GM19463 (cell line): ENCODE results near the gene PSTK.

Source experiments
- ATAC-seq: cut with Tn5 transposase; IDR thresholded peaks from one replicate; pipeline ENCODE4 v1.9.1; 2021; ENCODE audit warnings: mild to moderate bottlenecking, moderate library complexity; ENCODE audit not compliant: unreplicated experiment

Gene PSTK, protein sequence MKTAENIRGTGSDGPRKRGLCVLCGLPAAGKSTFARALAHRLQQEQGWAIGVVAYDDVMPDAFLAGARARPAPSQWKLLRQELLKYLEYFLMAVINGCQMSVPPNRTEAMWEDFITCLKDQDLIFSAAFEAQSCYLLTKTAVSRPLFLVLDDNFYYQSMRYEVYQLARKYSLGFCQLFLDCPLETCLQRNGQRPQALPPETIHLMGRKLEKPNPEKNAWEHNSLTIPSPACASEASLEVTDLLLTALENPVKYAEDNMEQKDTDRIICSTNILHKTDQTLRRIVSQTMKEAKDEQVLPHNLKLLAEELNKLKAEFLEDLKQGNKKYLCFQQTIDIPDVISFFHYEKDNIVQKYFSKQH

GRCh38 chr10:122980209-122981065 is at the start of gene PSTK:
PSTK (plus strand) TSS chr10:122980401; CDS start chr10:122980480, 79 bp downstream.
- peak; percentile 97 for ATAC-seq

- no peak for ATAC-seq
Measured at GRCh38 chr10:122931088-122931906, 48.9 kb upstream of the PSTK start.

- ATAC-seq, result no peak
Measured at GRCh38 chr10:122939133-122939855, 40.9 kb upstream of the PSTK start.

- no peak for ATAC-seq
Measured at GRCh38 chr10:122939856-122940543, 40.2 kb upstream of the PSTK start.

- no peak for ATAC-seq
Measured at GRCh38 chr10:122949296-122949695, 30.9 kb upstream of the PSTK start.

GRCh38 chr10:122953902-122954730 is 26.1 kb upstream of the PSTK start, which contains the start of gene C10orf88:
C10orf88 (minus strand) TSS chr10:122954227; CDS start chr10:122954178, 49 bp downstream.
- ATAC-seq, result peak; percentile 98

GRCh38 chr10:122954731-122955050 is 25.5 kb upstream of the PSTK start:
- ATAC-seq, result no peak

- ATAC-seq, result no peak
Measured at GRCh38 chr10:122955892-122956291, 24.3 kb upstream of the PSTK start.

DNA sequence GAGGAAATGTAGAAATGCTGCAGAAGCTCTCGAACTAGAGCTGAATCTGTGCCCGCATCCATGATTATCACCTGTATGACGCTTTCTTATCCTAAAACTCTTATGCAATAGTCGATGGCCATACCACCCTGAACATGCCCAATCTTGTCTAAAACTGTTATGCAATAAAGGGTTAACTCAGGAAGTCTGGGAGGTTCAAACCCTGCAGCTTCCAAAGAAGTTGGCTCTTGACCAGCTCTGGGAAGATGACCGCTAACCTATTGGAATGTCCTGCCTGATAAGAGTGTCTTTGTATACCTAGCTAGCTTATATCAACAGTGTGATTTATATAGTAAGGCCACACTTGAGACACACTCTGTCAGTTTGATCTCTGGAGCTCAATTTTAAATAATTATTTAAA is 22.7 kb upstream of the PSTK start:
- no peak for ATAC-seq

DNA sequence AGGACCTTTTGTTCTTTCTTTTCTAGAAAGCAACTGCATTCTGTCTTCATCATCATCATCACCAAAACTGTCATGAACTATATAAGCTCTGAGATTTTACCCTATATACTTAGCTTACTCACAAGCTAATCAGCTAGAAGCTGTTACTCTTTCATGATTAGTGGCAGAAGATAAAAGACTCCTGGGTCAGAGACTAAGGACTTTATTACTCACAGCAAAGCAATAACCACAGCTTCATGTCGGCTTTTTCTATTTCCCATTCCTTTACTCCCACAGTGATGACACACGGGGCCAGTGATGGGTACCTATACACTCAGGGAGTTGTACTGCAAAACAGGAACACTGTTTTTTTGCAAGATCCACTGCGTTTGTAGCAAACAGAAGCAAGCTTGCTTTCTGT is 17.8 kb upstream of the PSTK start:
- ATAC-seq, result no peak

- ATAC-seq, result no peak
Measured at GRCh38 chr10:122966879-122967278, 13.3 kb upstream of the PSTK start.

GRCh38 chr10:122968698-122969097 is 11.5 kb upstream of the PSTK start:
- ATAC-seq, result no peak

DNA sequence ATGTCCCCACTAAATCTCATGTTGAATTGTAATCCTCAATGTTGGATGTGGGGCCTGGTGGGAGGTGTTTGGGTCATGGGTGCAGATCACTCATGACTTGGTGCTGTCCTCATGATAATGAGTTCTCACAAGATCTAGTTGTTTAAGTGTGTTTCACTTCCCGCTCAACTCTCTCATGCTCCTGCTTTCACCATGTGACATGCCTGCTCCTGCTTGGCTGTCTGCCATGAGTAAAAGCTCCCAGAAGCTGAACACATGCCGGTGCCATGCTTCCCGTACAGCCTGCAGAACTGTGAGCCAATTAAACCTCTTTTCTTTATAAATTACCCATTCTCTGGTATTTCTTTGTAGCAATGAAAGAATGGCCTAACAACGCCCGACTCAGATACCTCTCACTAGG is 6.2 kb upstream of the PSTK start:
- ATAC-seq, result no peak

DNA sequence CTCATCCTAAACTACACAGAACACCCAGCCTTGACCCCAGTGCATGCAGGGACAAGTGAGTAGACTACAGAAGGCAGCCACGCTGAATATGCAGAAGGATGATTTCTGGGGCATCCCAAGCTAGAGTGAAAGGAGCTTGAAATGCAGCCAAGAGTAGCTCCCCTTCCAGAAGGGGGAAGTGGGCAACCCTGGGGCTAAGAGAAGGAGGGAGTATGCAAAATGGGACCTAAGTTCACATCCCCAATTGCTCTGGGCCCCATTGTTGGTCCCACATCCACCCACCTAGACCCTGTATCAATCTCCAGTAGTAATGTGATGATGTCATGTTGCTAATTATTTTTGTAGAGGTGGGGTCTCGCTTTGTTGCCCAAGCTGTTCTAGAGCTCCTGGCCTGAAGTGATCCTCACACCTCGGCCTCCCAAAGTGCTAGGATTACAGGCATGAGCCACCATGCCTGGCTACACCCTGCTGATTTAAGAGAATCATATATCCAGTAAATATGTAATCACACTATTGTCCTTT is 5.6 kb upstream of the PSTK start:
- ATAC-seq, result no peak

DNA sequence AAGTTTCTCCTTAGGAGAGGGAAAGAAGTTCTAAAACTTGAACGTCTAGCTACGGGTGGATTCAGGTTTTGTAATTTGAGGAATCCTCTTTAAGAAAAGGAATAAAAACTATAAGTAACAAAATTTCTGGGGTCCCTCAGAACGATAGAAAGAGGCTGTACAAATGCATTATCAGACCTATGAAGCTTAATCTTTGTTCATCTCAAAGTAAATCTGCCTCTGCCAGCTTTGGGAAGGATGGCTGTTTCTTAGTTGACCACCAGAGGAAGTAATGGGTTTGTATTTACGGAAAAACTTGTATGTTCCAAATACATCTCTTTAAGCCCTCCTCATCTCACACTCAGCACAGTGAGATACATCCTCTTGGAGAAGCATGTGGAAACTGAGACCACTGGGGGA is 864 bp downstream of the PSTK start:
- no peak for ATAC-seq

DNA sequence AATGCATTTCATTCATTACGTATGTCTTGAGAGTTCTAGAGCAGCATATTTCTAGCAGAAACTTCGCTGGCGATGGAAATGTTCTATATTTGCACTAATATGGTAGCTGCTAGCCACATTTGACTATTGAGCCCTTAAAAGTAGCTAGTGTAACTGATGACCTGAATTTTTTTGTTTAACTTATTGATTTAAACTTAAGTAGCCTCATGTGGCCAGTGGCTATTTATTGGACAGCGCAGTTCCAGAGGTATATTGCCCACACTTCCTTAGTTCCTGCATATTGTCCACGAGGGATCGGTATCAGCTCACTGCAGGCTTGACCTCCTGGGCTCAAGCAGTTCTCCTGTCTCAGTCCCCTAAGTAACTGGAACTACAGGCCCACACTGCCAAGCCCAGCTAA is 3.7 kb downstream of the PSTK start:
- no peak for ATAC-seq

- ATAC-seq, result no peak
Measured at GRCh38 chr10:122984708-122985107, 4.5 kb downstream of the PSTK start.

GRCh38 chr10:122986335-122986734 is 6.1 kb downstream of the PSTK start:
- no peak for ATAC-seq

DNA sequence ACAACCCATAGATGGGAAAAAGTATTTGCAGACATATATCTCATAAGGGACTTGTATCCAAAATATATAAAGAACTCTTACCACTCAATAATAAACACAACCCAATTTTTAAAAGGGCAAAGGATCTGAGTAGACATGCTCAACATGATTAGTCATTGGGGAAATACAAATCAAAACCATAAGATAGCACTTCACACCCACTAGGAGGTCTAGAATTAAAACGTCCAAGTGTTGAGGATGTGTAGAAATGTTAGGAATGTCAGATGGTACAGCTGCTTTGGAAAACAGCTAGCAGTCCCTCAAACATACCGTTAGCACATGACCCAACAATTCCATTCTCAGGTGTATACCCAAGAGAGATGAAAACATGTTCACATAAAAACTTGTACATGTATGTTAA is 8.3 kb downstream of the PSTK start:
- no peak for ATAC-seq
